COLO829 (cell line): ENCODE results near the gene ADGRD1.
"Not testable (repeated sequence)": the region's sequence is repeated elsewhere in the genome, so short reads cannot be mapped to it uniquely, and the experiment has no call there.

ENCODE experiments used
- DNase-seq: peaks from one replicate; pipeline ENCODE4 v3.0.0; 2012; ENCODE audit warnings: low spot score

Gene ADGRD1

DNA sequence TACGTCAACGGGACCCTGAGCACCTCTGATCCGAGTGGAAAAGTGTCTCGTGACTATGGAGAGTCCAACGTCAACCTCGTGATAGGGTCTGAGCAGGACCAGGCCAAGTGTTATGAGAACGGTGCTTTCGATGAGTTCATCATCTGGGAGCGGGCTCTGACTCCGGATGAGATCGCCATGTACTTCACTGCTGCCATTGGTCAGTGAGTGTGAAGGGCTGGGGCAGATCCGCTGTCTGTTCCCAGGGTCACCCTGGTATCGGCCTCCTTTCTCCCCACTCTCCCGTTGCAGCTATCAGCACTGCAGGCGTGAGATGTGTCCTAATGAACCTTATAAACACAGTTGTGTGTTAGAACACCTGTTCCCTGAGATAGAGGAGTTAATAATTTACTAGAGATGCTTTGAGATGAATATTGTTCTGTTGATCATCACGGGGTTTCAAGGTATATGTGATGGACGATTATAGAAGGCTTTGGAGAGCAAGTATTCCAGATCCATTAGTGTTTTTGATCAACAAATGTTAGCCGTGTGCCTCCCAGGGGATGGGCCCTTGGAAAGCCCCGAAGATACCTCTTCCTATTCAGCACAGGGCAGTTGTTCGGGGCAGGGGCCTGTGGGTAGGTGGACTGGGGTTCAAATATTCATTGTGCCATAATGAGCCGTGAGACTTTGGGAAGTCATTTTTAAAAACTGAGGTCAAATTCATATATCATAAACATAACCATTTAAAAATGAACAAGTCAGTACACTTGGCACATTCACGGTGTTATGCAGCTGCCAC, 33.6 kb downstream of the ADGRD1 start:
- no peak for DNase-seq

DNA sequence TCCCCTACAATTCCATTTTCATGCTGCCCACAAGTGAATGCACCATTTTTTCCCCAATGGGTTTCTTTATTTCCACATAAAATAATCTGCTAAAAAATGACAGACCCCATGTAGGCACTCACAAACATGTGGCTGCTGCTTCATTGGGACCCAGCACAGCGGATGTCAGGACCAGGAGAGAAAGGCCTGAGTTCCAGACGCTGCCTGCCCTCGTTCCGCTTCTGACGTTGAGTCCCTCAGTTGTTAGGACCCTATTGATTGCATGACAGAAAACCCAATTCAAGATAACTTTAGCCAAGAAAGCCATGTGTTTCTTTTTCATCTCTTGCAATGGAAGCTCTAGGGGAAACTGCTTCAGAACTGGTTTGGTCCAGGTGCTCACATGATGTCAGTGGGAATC, 34.6 kb downstream of the ADGRD1 start:
- DNase-seq, result no peak

GRCh38 chr12:130988751-130989150, 35.0 kb downstream of the ADGRD1 start:
- no peak for DNase-seq

DNA sequence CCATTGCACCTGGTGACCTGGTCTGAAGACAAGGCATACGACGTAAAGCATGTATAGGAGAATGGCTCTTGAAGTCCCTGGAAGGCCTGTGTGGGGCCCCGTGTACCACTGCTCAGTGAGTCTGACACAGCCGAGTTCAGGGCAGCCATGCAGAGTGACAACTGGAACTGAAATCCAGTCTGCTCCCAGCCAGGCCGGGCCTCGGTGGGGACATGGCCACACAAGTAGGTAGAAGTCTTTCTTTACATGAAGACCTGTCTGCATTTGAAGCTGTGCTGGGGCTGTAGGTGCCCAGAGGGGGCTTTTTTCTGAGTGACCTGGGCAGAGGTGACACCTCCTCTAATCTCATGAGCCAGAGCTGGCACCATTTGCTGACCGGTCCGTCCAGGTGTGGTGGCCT, 35.7 kb downstream of the ADGRD1 start:
- DNase-seq, result no peak

GRCh38 chr12:130990034-130990433, 36.3 kb downstream of the ADGRD1 start:
- DNase-seq, result no peak

DNA sequence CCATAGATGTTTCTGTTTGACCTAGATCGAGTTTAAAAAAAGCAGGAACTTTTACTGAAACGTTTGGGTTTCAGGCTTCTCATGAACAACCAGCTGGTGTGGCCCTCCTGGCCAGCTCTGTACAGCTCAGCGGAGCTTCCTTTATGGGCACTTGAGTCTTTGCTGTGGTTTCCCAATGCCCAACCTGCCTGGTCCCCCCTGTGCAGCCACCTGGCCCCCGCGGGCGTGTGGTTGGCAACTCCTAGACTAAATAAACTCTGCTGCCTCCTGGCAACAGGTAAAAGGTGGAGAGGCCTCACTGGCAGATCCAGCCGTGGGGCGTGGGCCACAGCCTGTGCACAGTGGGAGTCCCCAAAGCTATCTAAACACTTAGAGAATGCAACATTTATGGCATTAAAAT, 38.7 kb downstream of the ADGRD1 start:
- no peak for DNase-seq

GRCh38 chr12:130992979-130993538, 39.4 kb downstream of the ADGRD1 start:
- no peak for DNase-seq

GRCh38 chr12:130993759-130994670, 40.3 kb downstream of the ADGRD1 start:
- DNase-seq, result no peak

GRCh38 chr12:130994821-130995375, 41.2 kb downstream of the ADGRD1 start:
- DNase-seq, result no peak

GRCh38 chr12:130995386-130995969, 41.8 kb downstream of the ADGRD1 start:
- not testable (repeated sequence) for DNase-seq

DNA sequence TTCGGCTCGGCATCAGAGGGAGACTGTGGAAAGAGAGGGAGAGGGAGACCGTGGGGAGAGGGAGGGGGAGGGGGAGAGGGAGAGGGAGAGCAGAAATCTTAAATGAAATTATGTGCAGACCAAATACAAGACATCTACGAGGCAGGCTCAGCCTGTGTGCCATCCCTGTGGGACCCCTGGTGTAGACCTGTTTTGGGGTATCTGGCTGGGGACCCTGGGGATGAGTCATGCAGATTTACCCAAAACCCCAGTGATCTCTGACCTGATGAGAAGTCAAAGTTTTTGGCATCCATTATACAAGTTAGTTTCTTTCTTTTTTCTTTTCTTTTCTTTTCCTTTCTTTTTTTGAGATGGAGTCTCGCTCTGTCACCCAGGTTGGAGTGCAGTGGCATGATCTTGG, 44.4 kb downstream of the ADGRD1 start:
- no peak for DNase-seq

GRCh38 chr12:131000000-131000486, 46.3 kb downstream of the ADGRD1 start:
- DNase-seq, result no peak

- DNase-seq, result no peak
Measured at GRCh38 chr12:131001493-131001892, 47.8 kb downstream of the ADGRD1 start.

DNA sequence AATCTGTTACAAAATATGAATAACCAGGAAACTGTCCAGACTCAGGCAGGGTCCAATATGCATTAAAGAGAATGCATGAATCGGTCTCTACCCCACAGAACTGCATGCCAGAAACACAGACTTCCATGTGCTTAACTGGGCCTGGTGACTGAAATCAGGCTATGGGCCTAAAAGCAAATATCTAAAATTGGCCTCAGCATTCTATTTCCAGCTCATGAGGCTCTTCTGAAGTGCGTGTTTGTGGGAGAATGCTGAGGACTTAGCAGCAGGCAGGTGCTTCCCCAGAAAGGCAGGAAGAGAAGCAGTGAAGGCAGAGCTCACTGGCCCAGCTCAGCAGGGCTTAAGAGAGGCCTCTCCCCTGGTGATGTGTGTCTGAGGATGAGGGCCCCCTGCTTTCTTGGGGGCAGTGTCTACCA, 48.5 kb downstream of the ADGRD1 start:
- DNase-seq, result no peak

DNA sequence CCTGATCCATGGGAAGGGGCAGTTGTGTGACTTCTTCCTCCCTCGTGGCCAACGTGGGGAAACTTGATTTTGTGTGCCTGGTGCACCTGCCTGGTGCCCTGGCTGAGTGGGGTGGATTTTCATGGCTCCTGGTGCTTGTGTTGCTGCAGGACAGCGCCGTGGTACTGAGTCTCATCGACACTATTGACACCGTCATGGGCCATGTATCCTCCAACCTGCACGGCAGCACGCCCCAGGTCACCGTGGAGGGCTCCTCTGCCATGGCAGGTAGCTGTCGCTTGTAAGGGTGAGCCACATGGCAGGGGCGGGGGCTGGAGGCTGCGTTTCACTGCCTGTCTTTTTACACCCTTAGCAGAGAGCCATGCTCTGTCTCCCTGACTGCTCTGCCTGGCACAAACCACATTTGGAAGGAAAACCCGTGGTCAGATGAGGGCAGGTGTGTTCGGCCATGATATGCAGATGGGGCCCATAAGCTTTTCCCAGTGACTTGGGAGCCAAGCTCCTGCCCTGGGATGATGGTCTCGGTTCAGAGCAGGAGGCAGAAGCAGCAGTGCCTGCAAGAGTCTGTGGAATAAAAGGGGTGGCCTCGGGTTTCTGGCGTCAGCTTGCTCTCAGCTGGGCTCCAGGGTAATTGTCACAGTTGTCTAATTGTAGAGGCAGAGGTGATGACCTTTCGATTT, 49.5 kb downstream of the ADGRD1 start:
- no peak for DNase-seq

GRCh38 chr12:131003716-131004045, 50.0 kb downstream of the ADGRD1 start:
- DNase-seq, result no peak

GRCh38 chr12:131004166-131004565, 50.5 kb downstream of the ADGRD1 start:
- no peak for DNase-seq

GRCh38 chr12:131005161-131006035, 51.7 kb downstream of the ADGRD1 start:
- no peak for DNase-seq

GRCh38 chr12:131006036-131006735, 52.5 kb downstream of the ADGRD1 start:
- no peak for DNase-seq
